ENCODE results near the gene IMPA2. TPM values are rescaled to one million over a fixed set of nuclear protein-coding genes. Genes with fewer than 3 reads are reported as not detected.

Gene IMPA2
- total RNA-seq, 1 donor from 2014 or later: 53.4 TPM

- DNase-seq (ENCODE audit: low spot score, unreplicated experiment): no peak
- H3K36me3 Mint-ChIP-seq (ENCODE audit: insufficient read depth): no peaks in the 10 kb centered on the region
- H3K27ac Mint-ChIP-seq: no peak overlapping the region
- H3K27me3 Mint-ChIP-seq: peaks cover 4% of the 10 kb centered on the region
- no peak for TF ChIP-seq CTCF (IDR thresholded peaks at IDR 0.05; ENCODE audit: unreplicated experiment)
- H3K9me3 Mint-ChIP-seq (ENCODE audit: low read depth): no peaks in the 10 kb centered on the region
- no peaks in the 10 kb centered on the region for H3K4me1 Mint-ChIP-seq (ENCODE audit: low read depth)
- H3K4me3 Mint-ChIP-seq (ENCODE audit: low read depth): no peak overlapping the region
These were observed 78.3 kb downstream of the IMPA2 start for GRCh38 chr18:12059334-12060181.

- H3K27ac Mint-ChIP-seq: no peak overlapping the region
- no peak for TF ChIP-seq CTCF (IDR thresholded peaks at IDR 0.05; ENCODE audit: unreplicated experiment)
- DNase-seq (ENCODE audit: low spot score, unreplicated experiment): no peak
These were observed 79.0 kb downstream of the IMPA2 start for GRCh38 chr18:12060182-12060870.

GRCh38 chr18:12061685-12062084 lies 80.4 kb downstream of the IMPA2 start:
- DNase-seq (ENCODE audit: low spot score, unreplicated experiment): no peak
- Mint-ChIP-seq H3K4me1 (ENCODE audit: low read depth) (no peaks in the 10 kb centered on the region), H3K27me3 (peaks cover 9% of the 10 kb centered on the region), H3K4me3 (ENCODE audit: low read depth) (no peak overlapping the region), H3K27ac (no peak overlapping the region), H3K9me3 (ENCODE audit: low read depth) (no peaks in the 10 kb centered on the region), H3K36me3 (ENCODE audit: insufficient read depth) (no peaks in the 10 kb centered on the region)
- TF ChIP-seq CTCF (IDR thresholded peaks at IDR 0.05; ENCODE audit: unreplicated experiment): no peak

More at GRCh38 chr18:12060182-12060870, 79.0 kb downstream of the IMPA2 start:
- H3K4me3 Mint-ChIP-seq (ENCODE audit: low read depth): no peak overlapping the region
- H3K9me3 Mint-ChIP-seq (ENCODE audit: low read depth): no peaks in the 10 kb centered on the region
- H3K36me3 Mint-ChIP-seq (ENCODE audit: insufficient read depth): no peaks in the 10 kb centered on the region
- H3K4me1 Mint-ChIP-seq (ENCODE audit: low read depth): no peaks in the 10 kb centered on the region
- H3K27me3 Mint-ChIP-seq: peaks cover 4% of the 10 kb centered on the region

- TF ChIP-seq CTCF (IDR thresholded peaks at IDR 0.05; ENCODE audit: unreplicated experiment): no peak
- Mint-ChIP-seq H3K9me3 (ENCODE audit: low read depth) (no peaks in the 10 kb centered on the region), H3K4me3 (ENCODE audit: low read depth) (no peak overlapping the region), H3K4me1 (ENCODE audit: low read depth) (no peaks in the 10 kb centered on the region), H3K27ac (no peak overlapping the region), H3K27me3 (peaks cover 9% of the 10 kb centered on the region), H3K36me3 (ENCODE audit: insufficient read depth) (no peaks in the 10 kb centered on the region)
- DNase-seq (ENCODE audit: low spot score, unreplicated experiment): no peak
These were observed 81.7 kb downstream of the IMPA2 start for GRCh38 chr18:12062974-12063373.

GRCh38 chr18:12064086-12064763 lies 82.9 kb downstream of the IMPA2 start:
- DNase-seq (ENCODE audit: low spot score, unreplicated experiment): no peak
- no peak for TF ChIP-seq CTCF (IDR thresholded peaks at IDR 0.05; ENCODE audit: unreplicated experiment)
- H3K4me3 Mint-ChIP-seq (ENCODE audit: low read depth): no peak overlapping the region
- H3K27me3 Mint-ChIP-seq: peaks cover 5% of the 10 kb centered on the region
- H3K27ac Mint-ChIP-seq: peak overlapping the region; percentile 15
- no peaks in the 10 kb centered on the region for H3K9me3 Mint-ChIP-seq (ENCODE audit: low read depth)
- no peaks in the 10 kb centered on the region for H3K4me1 Mint-ChIP-seq (ENCODE audit: low read depth)
- H3K36me3 Mint-ChIP-seq (ENCODE audit: insufficient read depth): no peaks in the 10 kb centered on the region
